Panc1 (cell line): ENCODE data around the gene ALDH1B1.

Source experiments
- POLR2AphosphoS5 ChIP-seq: IDR thresholded peaks from 2 replicates; pipeline ENCODE4 v1.6.1; 2012; ENCODE audit warnings: mild to moderate bottlenecking, low read depth, low read length, moderate library complexity
- SIN3A ChIP-seq: IDR thresholded peaks from 2 replicates; pipeline ENCODE4 v1.6.1; 2012; ENCODE audit warnings: low read depth, mild to moderate bottlenecking, low read length, moderate library complexity, borderline replicate concordance; ENCODE audit not compliant: insufficient read depth
- TF ChIP-seq, protein P1 (sequence below): fragments of 450-650 bp; IDR thresholded peaks from 2 replicates; pipeline ENCODE4 v1.5.1; 2017; ENCODE audit warnings: mild to moderate bottlenecking

DNA sequence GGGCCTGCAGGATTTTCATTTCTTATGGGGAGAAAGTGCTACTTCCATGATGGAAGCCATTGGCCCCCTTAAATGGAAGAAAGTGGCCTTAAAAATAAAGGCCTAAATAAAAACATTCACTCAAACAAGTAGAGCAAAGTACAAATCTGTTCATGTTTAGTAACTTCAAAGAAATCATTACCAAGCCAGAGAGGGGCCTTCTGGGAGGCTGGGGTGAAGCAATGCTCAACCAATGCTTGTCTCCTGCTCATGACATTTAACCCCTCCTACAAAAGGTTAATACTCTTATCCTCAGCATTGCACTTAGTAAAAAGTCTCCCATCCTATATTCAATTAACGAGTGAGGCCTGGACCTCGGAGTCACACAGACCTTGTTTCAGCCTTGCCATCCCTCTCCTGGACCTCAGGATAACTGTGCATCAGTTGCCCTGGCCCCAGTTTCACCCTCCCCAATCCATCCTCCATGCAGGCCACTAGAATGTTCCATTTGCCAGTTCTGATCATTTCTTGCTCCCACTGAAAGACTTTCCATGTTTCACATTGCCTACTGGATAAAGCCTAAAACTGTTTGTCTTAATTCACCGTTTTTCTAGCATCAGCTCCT is 36.9 kb upstream of the ALDH1B1 start:
- no peak for TF ChIP-seq POLR2AphosphoS5
- TF ChIP-seq, protein P1, sequence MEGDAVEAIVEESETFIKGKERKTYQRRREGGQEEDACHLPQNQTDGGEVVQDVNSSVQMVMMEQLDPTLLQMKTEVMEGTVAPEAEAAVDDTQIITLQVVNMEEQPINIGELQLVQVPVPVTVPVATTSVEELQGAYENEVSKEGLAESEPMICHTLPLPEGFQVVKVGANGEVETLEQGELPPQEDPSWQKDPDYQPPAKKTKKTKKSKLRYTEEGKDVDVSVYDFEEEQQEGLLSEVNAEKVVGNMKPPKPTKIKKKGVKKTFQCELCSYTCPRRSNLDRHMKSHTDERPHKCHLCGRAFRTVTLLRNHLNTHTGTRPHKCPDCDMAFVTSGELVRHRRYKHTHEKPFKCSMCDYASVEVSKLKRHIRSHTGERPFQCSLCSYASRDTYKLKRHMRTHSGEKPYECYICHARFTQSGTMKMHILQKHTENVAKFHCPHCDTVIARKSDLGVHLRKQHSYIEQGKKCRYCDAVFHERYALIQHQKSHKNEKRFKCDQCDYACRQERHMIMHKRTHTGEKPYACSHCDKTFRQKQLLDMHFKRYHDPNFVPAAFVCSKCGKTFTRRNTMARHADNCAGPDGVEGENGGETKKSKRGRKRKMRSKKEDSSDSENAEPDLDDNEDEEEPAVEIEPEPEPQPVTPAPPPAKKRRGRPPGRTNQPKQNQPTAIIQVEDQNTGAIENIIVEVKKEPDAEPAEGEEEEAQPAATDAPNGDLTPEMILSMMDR = no peak
- no peak for TF ChIP-seq SIN3A
